ENCODE measurements around the gene MPEG1.
A peak's percentile ranks its signal among the peaks of the same experiment; 100 is the strongest.

MPEG1 gene

GRCh38 chr11:59218319-59218718, 5.6 kb upstream of the MPEG1 start:
- no peak for DNase-seq

- no peak for DNase-seq
These were observed 4.2 kb upstream of the MPEG1 start for GRCh38 chr11:59216641-59217564.

- no peak for DNase-seq
These were observed 1.6 kb upstream of the MPEG1 start for GRCh38 chr11:59214141-59214893.

GRCh38 chr11:59212222-59212621, 505 bp downstream of the MPEG1 start:
- DNase-seq = no peak

- no peak for DNase-seq
These were observed 3.8 kb downstream of the MPEG1 start for GRCh38 chr11:59208956-59209355.

- DNase-seq = peak; percentile 51
These were observed 4.7 kb downstream of the MPEG1 start for GRCh38 chr11:59207988-59208451.

GRCh38 chr11:59206635-59207034, 6.1 kb downstream of the MPEG1 start:
- no peak for DNase-seq

GRCh38 chr11:59205648-59206047, 7.1 kb downstream of the MPEG1 start:
- no peak for DNase-seq

- DNase-seq = no peak
These were observed 8.0 kb downstream of the MPEG1 start for GRCh38 chr11:59204746-59205145.

GRCh38 chr11:59201353-59201752, 11.4 kb downstream of the MPEG1 start:
- DNase-seq = no peak

- no peak for DNase-seq
These were observed 12.3 kb downstream of the MPEG1 start for GRCh38 chr11:59200423-59200746.

GRCh38 chr11:59199546-59200422, 12.9 kb downstream of the MPEG1 start:
- DNase-seq = peak; percentile 14

- DNase-seq = no peak
These were observed 14.0 kb downstream of the MPEG1 start for GRCh38 chr11:59198726-59199125.

- no peak for DNase-seq
These were observed 14.7 kb downstream of the MPEG1 start for GRCh38 chr11:59197991-59198390.

GRCh38 chr11:59196777-59197176, 15.9 kb downstream of the MPEG1 start:
- no peak for DNase-seq

GRCh38 chr11:59195586-59195985, 17.1 kb downstream of the MPEG1 start:
- no peak for DNase-seq

GRCh38 chr11:59193587-59194130, 19.1 kb downstream of the MPEG1 start:
- DNase-seq = no peak

GRCh38 chr11:59192446-59193020, 20.2 kb downstream of the MPEG1 start:
- no peak for DNase-seq

GRCh38 chr11:59191890-59192289, 20.8 kb downstream of the MPEG1 start:
- DNase-seq = no peak

GRCh38 chr11:59191095-59191494, 21.6 kb downstream of the MPEG1 start:
- DNase-seq = no peak

GRCh38 chr11:59189986-59190385, 22.7 kb downstream of the MPEG1 start:
- DNase-seq = no peak

- no peak for DNase-seq
These were observed 23.8 kb downstream of the MPEG1 start for GRCh38 chr11:59188954-59189353.
